Measurements from ENCODE around the gene FAM20A.

Gene FAM20A

DNA sequence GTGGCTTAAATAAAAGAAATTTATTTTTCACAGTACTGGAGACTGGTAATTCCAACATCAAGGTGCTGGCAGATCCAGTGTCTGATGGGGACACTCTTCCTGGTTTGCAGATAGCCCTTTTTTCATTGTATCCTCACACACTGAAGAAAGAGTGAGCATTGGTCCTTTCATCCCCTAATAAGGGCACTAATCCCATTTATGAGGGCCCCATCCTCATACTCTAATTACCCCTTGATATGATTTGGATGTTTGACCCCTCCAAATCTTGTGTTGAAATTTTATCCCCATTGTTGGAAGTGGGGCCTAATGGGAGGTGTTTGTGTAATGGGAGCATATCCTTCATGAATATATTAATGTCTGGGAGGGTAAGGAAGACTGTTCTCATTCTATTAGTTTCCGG is 9.4 kb upstream of the FAM20A start:
- DNase-seq (ENCODE audit: low read depth in 2 of 2) = no peak

DNA sequence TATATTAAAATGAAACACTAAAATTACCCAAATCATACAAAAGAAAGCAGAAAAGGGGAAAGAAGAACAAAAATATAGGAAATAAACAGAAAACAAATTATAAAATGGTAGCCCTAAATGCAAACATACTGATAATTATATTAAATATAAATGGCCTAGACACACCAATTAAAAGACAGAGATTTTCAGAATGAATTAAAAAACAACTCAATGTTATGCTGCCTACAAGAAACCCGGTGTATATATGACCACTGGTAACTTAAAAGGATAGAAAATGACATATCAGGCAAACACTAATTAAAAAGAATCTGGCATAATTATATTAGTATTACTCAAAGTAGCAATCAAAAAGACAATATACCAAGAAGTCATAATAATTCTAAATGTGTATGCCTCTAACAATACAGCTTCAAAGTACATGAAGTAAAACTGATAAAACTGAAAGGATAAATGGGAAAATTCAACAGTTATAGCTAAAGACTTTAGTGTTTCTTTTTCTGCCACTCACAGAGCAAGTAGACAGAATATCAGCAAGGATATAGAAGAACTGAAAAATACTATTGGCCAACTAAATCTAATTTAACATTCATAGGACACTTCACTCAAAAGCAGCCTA is 7.5 kb upstream of the FAM20A start:
- DNase-seq (ENCODE audit: low read depth in 2 of 2) = no peak

DNA sequence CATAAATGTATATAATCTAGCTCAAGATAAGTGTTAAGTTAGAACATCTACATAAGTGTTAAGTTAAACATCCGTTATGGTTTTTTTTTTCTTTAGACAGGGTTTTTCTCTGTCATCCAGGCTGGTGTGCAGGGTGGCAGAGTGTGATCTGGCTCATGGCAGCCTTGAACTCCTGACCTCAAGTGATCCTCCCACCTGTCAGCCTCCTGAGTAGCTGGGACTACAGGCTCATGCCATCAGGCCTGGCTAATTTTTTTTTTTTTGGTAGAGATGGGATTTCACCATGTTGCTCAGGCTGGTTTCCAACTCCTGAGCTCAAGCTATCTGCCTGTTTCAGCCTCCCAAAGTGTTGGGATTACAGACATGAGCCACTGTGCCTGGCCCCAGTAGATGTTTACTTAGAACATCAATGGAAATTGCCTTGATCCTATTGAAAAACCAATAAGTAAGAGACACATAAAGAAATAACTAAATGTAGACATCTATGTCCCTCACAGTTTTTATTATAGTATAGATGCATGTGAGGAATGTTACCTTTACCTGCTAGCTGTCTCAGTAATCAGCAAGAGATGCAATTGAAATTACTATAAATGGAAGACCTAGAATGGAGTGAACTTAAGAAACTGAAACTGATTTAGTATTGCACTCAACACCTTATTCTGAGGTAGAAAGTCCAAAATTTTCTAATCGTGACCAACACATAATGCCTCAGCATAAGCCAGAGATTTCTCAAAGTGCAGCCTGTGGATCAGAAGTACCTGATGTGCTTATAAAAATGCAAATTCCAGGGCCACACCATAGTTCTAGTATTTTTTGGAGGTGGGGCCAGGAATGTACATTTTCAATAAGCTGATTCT is 5.5 kb upstream of the FAM20A start:
- no peak for DNase-seq (ENCODE audit: low read depth in 2 of 2)

DNA sequence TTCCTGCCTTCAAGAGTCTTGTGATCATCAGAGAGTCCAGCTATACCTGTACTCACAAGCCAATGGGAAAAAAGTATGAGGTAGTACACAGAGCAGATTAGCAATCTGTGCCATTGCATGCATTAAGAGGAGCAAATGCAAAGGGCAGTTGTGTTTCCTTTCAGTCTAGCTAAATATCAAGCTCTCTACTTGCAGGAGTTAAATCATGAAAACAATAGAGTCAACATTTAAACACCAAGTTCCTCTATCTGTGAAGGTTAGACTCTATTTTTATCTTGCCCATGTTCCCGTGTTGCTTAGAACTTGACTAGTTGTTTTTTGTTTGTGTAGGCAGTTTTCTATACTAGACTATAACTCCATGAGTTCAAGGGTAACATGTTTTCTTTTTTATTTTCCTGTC is 4.7 kb upstream of the FAM20A start:
- no peak for DNase-seq (ENCODE audit: low read depth in 2 of 2)

- no peak for DNase-seq (ENCODE audit: low read depth in 2 of 2)
Observed at GRCh38 chr17:68603656-68604055, 2.5 kb upstream of the FAM20A start.

GRCh38 chr17:68603027-68603426 is 1.9 kb upstream of the FAM20A start:
- DNase-seq (ENCODE audit: low read depth in 2 of 2) = no peak

DNA sequence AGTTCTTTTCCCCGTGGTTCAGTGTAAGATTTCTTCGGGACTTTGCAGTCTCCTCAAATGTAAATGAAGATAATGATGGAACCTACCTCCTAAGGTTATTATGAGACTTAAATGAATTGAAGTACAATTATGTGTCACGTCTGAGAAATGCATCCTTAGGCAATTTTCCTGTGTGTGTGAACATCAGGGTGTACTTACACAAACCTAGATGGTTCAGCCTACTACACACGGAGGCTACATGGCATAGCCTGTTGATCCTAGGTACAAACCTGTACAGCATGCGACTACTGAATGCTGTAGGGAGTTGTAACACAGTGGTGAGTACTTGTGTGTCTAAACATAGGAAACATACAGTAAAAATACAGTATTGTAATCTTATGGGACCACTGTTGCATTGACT is 1.1 kb upstream of the FAM20A start:
- no peak for DNase-seq (ENCODE audit: low read depth in 2 of 2)

DNA sequence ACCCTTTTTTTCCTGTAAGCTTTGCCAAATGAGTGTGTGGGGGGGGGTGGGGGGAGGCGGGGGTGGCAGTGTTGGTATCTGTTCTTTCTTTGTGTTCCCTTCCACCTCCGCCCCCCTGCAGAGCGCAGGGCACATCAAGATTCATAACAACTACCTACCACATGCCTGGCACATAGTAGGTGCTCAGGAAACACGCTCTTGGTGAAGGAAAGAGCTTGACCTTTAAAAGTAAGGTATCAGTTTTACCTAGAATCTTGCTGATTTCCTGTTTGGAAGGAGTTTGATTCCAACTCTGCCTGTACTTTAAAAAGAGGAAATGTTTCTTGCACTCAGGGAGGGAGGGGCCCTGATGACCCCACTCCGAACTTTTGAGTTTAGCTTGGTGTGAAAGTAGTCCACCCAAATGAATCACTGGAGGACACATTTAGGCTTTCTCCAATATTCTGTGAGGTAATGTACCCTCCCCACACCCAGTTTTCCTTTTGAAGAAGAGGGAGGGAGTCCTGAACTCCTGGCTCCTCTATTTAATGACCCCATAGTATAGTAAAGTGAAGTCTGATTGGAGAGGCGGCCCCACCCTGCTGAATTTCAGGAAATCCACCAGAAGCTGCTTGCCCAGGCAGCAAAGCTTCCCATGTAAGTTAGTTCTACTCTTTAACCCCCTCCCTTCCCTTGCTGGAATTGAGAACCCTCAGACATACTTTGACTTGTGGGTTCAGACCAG is 560 bp upstream of the FAM20A start:
- no peak for DNase-seq (ENCODE audit: low read depth in 2 of 2)

DNA sequence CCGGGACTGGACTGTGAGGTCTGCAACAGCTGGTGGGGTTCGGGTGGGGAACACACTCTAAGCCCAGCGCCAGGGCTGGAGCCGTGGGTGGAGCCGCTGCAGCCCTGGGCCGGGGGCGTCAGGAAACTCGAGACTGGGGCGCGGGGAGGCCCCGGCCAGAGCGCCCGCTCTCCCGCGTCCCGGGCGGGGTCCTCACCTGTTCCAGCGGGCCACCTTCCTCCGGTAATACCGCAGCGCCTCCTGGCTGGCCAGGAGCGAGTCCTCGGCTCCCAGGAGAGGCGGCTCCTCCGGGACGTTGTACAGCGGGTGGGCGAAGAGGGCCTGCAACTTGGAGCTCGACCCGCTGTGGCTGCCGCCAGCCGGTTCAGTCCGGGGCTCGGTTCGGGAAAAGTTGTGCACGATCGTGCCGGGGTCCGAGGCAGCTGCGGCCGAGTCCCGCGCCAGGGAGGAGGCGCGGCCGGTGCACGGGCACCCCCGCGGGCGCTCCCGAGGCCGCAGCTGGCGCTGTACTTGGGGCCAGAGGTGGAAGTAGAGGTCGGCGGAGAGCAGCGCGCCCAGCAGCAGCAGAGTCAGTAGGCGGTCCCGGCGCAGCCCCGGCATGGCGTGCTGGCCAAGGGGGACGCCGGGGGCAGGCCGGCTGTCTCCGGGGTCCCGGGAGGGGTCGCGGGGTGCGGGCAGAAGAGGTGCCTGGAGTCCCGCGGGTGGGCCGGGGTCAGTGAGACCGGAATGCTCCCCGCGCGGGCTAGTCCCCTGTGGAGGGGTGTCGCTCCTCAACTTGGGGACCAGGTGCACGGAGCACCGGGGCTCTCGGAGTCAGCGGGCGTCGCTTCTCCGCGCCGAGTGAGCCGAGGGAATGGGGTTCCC is 868 bp downstream of the FAM20A start:
- DNase-seq (ENCODE audit: low read depth in 2 of 2) = no peak

- no peak for DNase-seq (ENCODE audit: low read depth in 2 of 2)
Observed at GRCh38 chr17:68599552-68600066, 1.6 kb downstream of the FAM20A start.

DNA sequence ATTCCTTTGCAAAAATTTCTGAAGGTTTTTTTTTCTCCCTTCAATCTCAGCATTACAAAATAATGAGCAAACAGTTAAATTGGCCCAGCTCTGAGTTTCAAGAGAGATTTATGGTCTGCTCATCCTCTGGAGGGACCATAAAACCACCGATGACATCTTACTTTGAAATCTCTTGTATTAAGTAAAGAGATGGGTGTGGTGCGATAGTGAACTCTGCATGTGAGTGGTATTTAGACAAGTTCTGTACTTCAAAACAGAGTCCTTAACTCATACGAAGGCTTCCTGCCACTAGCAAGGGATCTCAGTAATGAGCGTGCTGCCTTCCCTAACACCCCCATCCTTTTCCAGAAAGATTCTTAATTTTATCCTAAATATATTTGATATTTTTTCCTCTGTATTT is 2.1 kb downstream of the FAM20A start:
- peak; percentile 62 to 68 for DNase-seq (ENCODE audit: low read depth in 2 of 2)

- no peak for DNase-seq (ENCODE audit: low read depth in 2 of 2)
Observed at GRCh38 chr17:68598545-68598961, 2.6 kb downstream of the FAM20A start.

DNA sequence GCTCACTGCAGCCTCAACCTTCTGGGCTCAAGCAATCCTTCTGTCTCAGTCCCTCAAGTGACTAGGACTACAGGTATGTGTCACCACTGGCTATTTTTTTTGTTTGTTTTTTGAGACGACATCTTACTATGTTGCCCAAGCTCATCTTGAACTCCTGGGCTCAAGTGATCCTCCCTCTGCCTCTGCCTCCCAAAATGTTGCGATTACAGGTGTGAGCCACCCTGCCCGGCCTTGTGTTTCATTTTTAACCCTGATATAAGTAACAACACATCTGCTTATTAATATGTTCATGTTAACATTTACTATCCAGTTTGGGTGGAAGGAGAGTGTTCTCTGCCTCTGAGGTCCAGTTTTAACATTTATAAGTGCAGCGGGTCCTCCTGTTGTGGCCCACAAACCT is 3.1 kb downstream of the FAM20A start:
- DNase-seq (ENCODE audit: low read depth in 2 of 2) = no peak

DNA sequence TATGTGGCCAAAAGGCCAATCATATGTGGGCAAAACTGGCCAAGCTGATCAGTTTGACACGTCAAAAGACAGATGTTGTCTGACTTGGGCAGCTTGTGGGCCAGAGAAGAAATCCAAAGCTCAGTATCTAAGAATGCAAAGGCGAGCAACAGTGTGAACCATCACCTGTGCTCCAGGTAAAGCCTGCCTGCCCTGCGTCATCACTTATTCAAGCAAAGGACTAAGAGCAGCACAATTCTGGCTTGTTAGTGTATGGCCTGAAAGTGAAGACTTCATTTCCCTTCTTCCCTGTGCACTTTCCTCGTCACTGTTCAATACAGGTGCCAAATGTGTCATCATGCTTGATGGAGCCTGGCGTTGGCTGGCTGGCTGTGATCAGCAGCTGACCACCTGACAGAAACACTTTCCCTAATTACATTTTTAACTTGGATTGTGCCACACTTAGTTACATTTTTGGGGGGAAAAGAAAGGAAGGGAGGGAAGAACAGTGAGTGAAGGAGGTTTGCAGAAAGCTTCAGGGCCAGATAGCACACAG is 4.7 kb downstream of the FAM20A start:
- no peak for DNase-seq (ENCODE audit: low read depth in 2 of 2)

DNA sequence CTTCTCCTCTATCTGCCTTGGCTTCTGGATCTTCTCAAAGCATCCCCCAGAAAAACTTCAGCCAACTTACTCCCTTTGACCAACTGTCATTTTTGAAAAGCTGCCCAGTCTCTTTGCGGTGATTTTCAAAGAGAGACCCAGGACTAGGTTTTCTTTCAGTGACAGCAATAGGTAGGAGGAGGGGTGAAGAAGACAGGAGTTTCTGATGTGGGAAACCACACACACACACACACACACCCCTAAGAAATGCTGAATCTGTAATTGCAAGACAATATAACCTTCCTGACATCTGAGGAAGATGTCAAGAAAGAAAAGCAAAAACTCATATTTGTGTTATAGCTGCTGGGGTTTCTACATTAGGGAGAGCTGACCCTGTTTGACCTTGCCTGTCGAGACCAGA is 5.2 kb downstream of the FAM20A start:
- no peak for DNase-seq (ENCODE audit: low read depth in 2 of 2)

- no peak for DNase-seq (ENCODE audit: low read depth in 2 of 2)
Observed at GRCh38 chr17:68595496-68595895, 5.7 kb downstream of the FAM20A start.

DNA sequence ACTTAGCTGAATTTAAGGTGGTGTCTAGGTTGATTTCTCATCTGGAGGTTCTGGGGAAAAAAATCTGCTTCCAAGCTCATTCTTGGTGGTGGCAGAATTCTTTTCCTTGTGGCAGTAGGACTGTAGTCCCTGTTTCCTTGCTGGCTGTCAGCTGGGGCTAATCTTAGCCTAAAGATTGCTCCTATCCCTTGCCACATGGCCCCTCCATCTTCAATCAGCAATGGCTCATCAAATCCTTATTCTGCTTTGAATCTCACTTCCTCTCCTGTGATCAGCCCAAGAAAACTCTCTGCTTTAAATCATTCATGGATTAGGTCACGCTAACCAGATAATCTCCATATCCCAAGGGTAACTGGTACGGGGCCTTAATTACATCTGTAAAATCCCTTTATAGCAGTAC is 6.6 kb downstream of the FAM20A start:
- no peak for DNase-seq (ENCODE audit: low read depth in 2 of 2)

- DNase-seq (ENCODE audit: low read depth in 2 of 2) = no peak
Observed at GRCh38 chr17:68592682-68593641, 8.2 kb downstream of the FAM20A start.

DNA sequence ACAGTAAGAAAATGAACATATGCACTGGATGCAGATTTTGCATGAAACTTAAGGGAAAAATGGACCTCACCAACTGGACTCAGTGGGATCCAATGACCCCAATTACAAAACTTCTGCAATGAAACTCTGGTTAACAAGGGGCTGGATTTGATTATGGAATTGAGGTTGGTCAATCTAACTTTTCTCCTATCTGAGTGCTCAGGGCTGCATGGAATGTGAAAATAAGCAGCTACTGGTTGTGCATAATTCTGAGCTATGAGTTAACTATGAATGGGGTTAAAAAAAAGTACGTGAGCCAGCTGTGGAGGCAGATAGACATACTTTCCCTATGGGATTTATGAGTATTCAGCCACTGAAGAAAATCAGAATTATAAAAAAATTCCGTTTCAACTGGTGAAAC is 9.2 kb downstream of the FAM20A start:
- no peak for DNase-seq (ENCODE audit: low read depth in 2 of 2)

DNA sequence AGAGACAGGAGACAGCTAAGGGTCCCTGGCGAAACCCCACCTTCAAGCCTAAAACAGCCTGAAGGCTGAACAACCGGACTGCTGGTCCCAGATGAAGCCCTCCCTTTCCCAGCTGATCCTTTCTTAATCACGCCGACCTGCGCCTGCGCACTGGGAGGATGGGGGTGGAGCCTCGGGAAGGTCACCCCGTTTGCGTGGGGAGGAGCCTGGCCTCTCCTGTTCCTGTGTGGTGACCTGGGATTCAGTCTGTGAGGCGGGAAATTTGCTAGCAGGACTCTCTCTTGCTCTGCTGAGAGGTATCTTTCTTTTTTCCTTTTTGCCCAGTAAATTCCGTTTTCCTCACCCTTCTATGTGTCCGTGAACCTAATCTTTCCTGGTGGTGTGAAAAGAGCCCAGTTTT is 9.6 kb downstream of the FAM20A start:
- no peak for DNase-seq (ENCODE audit: low read depth in 2 of 2)

Measured in fibroblast of skin of left quadriceps (primary cell).